Measurements from ENCODE around the gene BFSP1. TPM values are rescaled to one million over a fixed set of nuclear protein-coding genes. Genes with fewer than 3 reads are reported as not detected.
A peak's percentile ranks its signal among the peaks of the same experiment; 100 is the strongest.

Gene BFSP1
- total RNA-seq, 1 donor = 0.84 TPM

DNA sequence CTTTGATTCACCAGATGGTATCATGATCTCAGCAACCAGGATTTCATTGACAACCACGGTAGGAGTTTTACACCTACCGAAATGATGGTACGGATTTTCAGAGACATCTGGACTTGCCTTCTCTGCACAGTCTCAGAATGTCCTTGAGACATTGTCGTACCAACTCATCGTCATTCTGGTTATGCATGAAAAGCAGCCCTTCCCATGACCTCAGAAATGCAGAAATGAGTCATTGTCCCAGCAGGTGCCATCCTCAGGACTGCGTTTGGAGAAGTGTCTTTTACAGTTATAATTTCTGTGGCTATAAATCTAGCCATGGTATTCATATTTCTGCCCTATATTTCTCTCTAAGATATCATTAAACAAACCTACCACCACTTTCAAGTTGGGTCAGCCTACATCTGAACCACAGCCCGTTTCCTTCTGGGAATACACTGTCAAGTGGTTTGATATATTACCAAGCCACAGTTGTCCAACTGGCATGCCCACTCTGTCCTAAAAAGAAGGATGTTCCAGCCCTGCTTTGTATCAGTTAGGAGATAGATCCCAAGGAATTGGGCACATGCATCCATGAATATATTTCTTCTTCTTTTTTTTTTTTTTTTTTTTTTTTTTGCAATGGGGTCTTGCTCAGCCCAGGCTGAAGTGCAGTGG, 7.5 kb upstream of the BFSP1 start:
- H3K4me3 ChIP-seq (ENCODE audit: low read length) = no peak overlapping the region
- H3K27me3 ChIP-seq (ENCODE audit: insufficient read depth, low read length) = peaks cover 3% of the 10 kb centered on the region
- H3K4me1 ChIP-seq (ENCODE audit: insufficient read depth, low read length) = no peaks in the 10 kb centered on the region
- no peaks in the 10 kb centered on the region for H3K9me3 ChIP-seq (ENCODE audit: low read depth, low read length)

GRCh38 chr20:17537959-17538358, 6.8 kb upstream of the BFSP1 start:
- no peaks in the 10 kb centered on the region for H3K9me3 ChIP-seq (ENCODE audit: low read depth, low read length)
- H3K27me3 ChIP-seq (ENCODE audit: insufficient read depth, low read length) = peaks cover 3% of the 10 kb centered on the region
- H3K4me3 ChIP-seq (ENCODE audit: low read length) = no peak overlapping the region
- peaks cover 4% of the 10 kb centered on the region for H3K4me1 ChIP-seq (ENCODE audit: insufficient read depth, low read length)

GRCh38 chr20:17536944-17537444, 5.8 kb upstream of the BFSP1 start:
- H3K4me3 ChIP-seq (ENCODE audit: low read length) = no peak overlapping the region
- H3K9me3 ChIP-seq (ENCODE audit: low read depth, low read length) = no peaks in the 10 kb centered on the region
- peaks cover under 1% of the 10 kb centered on the region for H3K27me3 ChIP-seq (ENCODE audit: insufficient read depth, low read length)
- peaks cover 4% of the 10 kb centered on the region for H3K4me1 ChIP-seq (ENCODE audit: insufficient read depth, low read length)

GRCh38 chr20:17534077-17534476, 2.9 kb upstream of the BFSP1 start:
- Histone ChIP-seq H3K4me1 (ENCODE audit: insufficient read depth, low read length) (peaks cover 14% of the 10 kb centered on the region), H3K27me3 (ENCODE audit: insufficient read depth, low read length) (peaks cover 17% of the 10 kb centered on the region), H3K4me3 (ENCODE audit: low read length) (no peak overlapping the region), H3K9me3 (ENCODE audit: low read depth, low read length) (no peaks in the 10 kb centered on the region)

GRCh38 chr20:17533396-17533795, 2.2 kb upstream of the BFSP1 start:
- H3K9me3 ChIP-seq (ENCODE audit: low read depth, low read length) = no peaks in the 10 kb centered on the region
- H3K4me1 ChIP-seq (ENCODE audit: insufficient read depth, low read length) = peaks cover 14% of the 10 kb centered on the region
- H3K27me3 ChIP-seq (ENCODE audit: insufficient read depth, low read length) = peaks cover 17% of the 10 kb centered on the region
- no peak overlapping the region for H3K4me3 ChIP-seq (ENCODE audit: low read length)

DNA sequence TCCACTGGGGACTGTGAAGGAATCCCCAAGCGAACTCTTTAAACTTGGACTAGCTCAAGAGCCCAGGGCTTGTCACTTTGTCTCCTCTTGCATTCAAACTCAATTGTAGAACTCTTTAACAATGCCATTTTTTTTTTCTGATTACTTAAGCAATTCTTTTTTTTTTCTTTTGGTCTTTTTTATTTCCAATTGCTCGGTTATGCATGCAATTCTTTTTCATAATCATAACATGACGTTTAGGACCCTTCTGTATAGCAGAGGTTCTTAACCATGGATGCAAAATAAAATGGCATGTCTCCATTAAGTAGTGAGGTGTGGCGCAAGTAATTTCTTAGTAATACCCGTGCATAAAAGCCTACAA, 466 bp upstream of the BFSP1 start:
- H3K4me1 ChIP-seq (ENCODE audit: insufficient read depth, low read length) = peaks cover 14% of the 10 kb centered on the region
- H3K9me3 ChIP-seq (ENCODE audit: low read depth, low read length) = no peaks in the 10 kb centered on the region
- peak overlapping the region; percentile 17 for H3K4me3 ChIP-seq (ENCODE audit: low read length)
- peaks cover 17% of the 10 kb centered on the region for H3K27me3 ChIP-seq (ENCODE audit: insufficient read depth, low read length)

DNA sequence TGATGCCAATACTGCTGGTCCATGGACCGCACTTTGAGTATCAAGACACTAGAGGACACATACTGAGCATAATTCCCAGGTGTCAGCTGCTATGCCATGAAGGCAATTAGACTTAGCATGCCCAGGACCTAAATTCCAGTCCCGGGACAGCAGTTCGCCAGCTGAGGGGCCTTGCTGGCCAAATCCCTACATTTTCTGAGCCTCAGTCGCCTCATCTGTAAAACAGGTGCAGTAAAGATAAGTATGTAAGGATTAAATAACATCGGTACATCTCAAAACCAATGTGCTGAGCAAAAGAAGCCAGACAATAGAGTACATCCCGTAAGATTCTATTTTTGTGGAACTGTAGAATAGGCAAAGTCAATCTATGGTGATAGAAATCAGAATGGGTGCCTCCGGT, 1.0 kb downstream of the BFSP1 start:
- H3K27me3 ChIP-seq (ENCODE audit: insufficient read depth, low read length) = peaks cover 17% of the 10 kb centered on the region
- peaks cover 14% of the 10 kb centered on the region for H3K4me1 ChIP-seq (ENCODE audit: insufficient read depth, low read length)
- H3K9me3 ChIP-seq (ENCODE audit: low read depth, low read length) = no peaks in the 10 kb centered on the region
- H3K4me3 ChIP-seq (ENCODE audit: low read length) = no peak overlapping the region

DNA sequence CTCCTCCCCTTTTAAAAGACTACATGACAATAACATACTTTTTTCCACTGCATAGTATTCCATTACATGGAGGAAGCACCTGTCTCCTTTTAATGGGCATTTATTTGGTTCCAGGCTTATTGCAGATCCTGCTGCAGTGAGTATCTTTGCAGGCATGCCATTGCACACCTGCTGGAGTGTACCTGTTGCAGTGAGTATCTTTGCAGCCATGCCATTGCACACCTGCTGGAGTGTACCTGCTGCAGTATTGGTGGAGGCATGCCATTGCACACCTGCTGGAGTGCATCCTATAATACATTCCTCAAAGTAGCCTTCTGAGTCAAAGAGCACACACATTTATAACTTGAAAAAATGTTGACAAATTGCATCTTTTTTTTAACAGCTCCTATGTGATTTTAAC, 1.6 kb downstream of the BFSP1 start:
- Histone ChIP-seq H3K27me3 (ENCODE audit: insufficient read depth, low read length) (peaks cover 17% of the 10 kb centered on the region), H3K4me1 (ENCODE audit: insufficient read depth, low read length) (peaks cover 14% of the 10 kb centered on the region), H3K4me3 (ENCODE audit: low read length) (no peak overlapping the region), H3K9me3 (ENCODE audit: low read depth, low read length) (no peaks in the 10 kb centered on the region)

- no peaks in the 10 kb centered on the region for H3K9me3 ChIP-seq (ENCODE audit: low read depth, low read length)
- H3K4me3 ChIP-seq (ENCODE audit: low read length) = no peak overlapping the region
- peaks cover under 1% of the 10 kb centered on the region for H3K4me1 ChIP-seq (ENCODE audit: insufficient read depth, low read length)
- H3K27me3 ChIP-seq (ENCODE audit: insufficient read depth, low read length) = peaks cover 8% of the 10 kb centered on the region
These were observed 5.5 kb downstream of the BFSP1 start for GRCh38 chr20:17525650-17526049.

DNA sequence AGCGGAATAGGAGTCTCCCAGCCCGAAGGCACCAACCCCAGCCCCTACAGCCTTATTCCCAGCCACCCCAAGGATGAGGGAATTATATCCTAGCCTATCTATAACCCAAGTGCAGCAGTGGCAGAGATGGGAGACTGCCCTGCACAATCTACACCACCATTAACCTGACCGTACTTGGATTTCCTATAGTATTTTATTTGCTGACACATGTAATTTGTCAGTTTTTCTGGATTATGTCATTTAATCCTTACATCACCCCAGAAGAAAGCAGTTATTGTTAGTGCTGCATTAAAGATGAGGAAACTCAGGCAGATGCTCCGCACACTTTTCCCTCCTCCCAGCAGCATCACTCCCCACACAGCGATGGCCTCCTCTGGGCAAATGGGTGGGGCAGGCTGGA, 6.0 kb downstream of the BFSP1 start:
- Histone ChIP-seq H3K27me3 (ENCODE audit: insufficient read depth, low read length) (peaks cover 3% of the 10 kb centered on the region), H3K4me3 (ENCODE audit: low read length) (no peak overlapping the region), H3K9me3 (ENCODE audit: low read depth, low read length) (no peaks in the 10 kb centered on the region)

DNA sequence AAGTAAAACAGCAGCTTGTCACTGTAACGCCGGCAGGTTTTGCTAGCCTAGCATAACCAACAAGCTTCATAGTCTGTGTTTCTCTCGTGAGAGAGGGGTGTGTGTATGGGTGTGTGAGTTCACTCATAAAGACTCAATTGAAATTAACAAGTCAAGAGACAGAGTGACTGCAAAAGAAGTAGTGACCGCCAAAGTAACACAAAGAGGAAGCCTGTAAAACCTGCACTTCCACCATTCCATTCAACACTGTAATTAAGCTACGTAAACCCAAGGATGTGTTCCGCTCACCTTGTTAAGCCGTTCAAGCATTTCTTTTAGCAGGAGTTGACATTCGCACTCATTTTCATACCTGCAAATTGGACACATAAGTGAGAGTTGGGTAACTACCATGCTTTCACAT, 6.6 kb downstream of the BFSP1 start:
- no peak overlapping the region for H3K4me3 ChIP-seq (ENCODE audit: low read length)
- no peaks in the 10 kb centered on the region for H3K4me1 ChIP-seq (ENCODE audit: insufficient read depth, low read length)
- no peaks in the 10 kb centered on the region for H3K9me3 ChIP-seq (ENCODE audit: low read depth, low read length)
- H3K27me3 ChIP-seq (ENCODE audit: insufficient read depth, low read length) = no peaks in the 10 kb centered on the region

More for the DNA sequence above, 6.0 kb downstream of the BFSP1 start:
- H3K4me1 ChIP-seq (ENCODE audit: insufficient read depth, low read length) = no peaks in the 10 kb centered on the region

GRCh38 chr20:17523326-17523725, 7.9 kb downstream of the BFSP1 start:
- no peaks in the 10 kb centered on the region for H3K27me3 ChIP-seq (ENCODE audit: insufficient read depth, low read length)

GRCh38 chr20:17522528-17522927, 8.7 kb downstream of the BFSP1 start:
- Histone ChIP-seq H3K9me3 (ENCODE audit: low read depth, low read length) (no peaks in the 10 kb centered on the region), H3K4me3 (ENCODE audit: low read length) (no peak overlapping the region), H3K4me1 (ENCODE audit: insufficient read depth, low read length) (no peaks in the 10 kb centered on the region), H3K27me3 (ENCODE audit: insufficient read depth, low read length) (no peaks in the 10 kb centered on the region)

More at GRCh38 chr20:17523326-17523725, 7.9 kb downstream of the BFSP1 start:
- no peaks in the 10 kb centered on the region for H3K9me3 ChIP-seq (ENCODE audit: low read depth, low read length)
- no peak overlapping the region for H3K4me3 ChIP-seq (ENCODE audit: low read length)
- H3K4me1 ChIP-seq (ENCODE audit: insufficient read depth, low read length) = no peaks in the 10 kb centered on the region

DNA sequence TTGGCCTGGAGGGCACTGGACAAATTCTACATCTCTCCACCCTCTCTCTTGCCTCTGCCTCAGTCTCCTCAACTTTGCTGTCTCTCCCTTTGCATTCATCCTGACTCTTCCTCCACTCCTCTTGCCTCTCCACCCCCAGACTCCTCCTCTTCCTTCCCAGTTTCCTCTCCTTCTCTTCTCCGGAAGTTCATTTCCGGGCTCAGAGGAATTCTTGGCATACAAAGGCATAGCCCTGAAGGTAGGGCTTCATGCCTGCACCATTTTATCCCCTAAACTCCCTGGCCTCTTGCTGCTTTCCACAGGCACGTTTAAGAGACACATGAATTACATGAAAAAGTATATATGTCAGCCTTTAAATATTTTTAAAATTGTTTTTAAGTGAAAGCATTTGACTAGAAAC, 10.6 kb downstream of the BFSP1 start:
- Histone ChIP-seq H3K4me3 (ENCODE audit: low read length) (no peak overlapping the region), H3K9me3 (ENCODE audit: low read depth, low read length) (no peaks in the 10 kb centered on the region), H3K4me1 (ENCODE audit: insufficient read depth, low read length) (no peaks in the 10 kb centered on the region), H3K27me3 (ENCODE audit: insufficient read depth, low read length) (no peaks in the 10 kb centered on the region)

- H3K4me1 ChIP-seq (ENCODE audit: insufficient read depth, low read length) = no peaks in the 10 kb centered on the region
- H3K9me3 ChIP-seq (ENCODE audit: low read depth, low read length) = no peaks in the 10 kb centered on the region
- no peak overlapping the region for H3K4me3 ChIP-seq (ENCODE audit: low read length)
- H3K27me3 ChIP-seq (ENCODE audit: insufficient read depth, low read length) = no peaks in the 10 kb centered on the region
These were observed 11.4 kb downstream of the BFSP1 start for GRCh38 chr20:17519606-17520285.
